Measurements from ENCODE around the gene HDAC4. TPM values are rescaled to one million over a fixed set of nuclear protein-coding genes. Genes with fewer than 3 reads are reported as not detected.

The HDAC4 gene
- total and polyA plus RNA-seq, 4 donors: 2.9 to 37.2 (median 4.4) TPM

- TF ChIP-seq ATF3 (IDR thresholded peaks at IDR 0.05): no peak
- TF ChIP-seq HNF4G (IDR thresholded peaks at IDR 0.05): no peak
- TF ChIP-seq, protein P1, sequence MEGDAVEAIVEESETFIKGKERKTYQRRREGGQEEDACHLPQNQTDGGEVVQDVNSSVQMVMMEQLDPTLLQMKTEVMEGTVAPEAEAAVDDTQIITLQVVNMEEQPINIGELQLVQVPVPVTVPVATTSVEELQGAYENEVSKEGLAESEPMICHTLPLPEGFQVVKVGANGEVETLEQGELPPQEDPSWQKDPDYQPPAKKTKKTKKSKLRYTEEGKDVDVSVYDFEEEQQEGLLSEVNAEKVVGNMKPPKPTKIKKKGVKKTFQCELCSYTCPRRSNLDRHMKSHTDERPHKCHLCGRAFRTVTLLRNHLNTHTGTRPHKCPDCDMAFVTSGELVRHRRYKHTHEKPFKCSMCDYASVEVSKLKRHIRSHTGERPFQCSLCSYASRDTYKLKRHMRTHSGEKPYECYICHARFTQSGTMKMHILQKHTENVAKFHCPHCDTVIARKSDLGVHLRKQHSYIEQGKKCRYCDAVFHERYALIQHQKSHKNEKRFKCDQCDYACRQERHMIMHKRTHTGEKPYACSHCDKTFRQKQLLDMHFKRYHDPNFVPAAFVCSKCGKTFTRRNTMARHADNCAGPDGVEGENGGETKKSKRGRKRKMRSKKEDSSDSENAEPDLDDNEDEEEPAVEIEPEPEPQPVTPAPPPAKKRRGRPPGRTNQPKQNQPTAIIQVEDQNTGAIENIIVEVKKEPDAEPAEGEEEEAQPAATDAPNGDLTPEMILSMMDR (IDR thresholded peaks at IDR 0.05; ENCODE audit: low read depth, low read length, missing input control): no peak
- no peak for TF ChIP-seq SP1 (IDR thresholded peaks at IDR 0.05)
- no peak for TF ChIP-seq FOXA2 (IDR thresholded peaks at IDR 0.05)
Observed at GRCh38 chr2:239387811-239388210, 13.0 kb downstream of the HDAC4 start (continued).

DNA sequence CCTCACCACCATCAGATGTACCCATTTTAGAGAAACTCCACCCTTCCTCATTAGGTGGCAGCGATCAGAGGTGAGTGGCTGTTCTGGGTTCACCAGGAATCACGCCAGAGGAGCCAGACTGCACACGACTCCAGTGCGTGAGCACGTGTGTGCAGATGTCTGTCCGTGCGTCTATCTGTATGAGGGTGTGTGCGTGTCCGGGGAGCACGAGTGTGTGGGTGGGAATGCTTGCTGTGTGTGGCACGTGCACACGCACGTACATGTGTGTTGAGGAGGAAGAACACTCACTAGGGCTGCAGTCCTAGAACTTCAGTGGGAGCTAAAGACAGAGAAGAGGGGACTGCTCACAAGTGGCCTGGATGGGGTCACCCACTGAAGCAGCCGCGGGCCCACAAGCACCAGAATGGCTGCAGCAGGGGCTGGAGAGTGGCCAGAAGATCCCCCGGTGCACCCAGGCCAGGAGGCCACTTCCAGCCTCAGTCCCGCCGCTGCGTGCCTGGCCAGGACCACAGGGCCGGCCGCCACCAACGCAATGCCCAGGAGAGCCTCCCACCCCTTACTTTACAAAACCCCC lies 13.9 kb downstream of the HDAC4 start:
- H3K27ac ChIP-seq (ENCODE audit: low read depth in 1 of 2, low read length in 2 of 2): no peak overlapping the region
- 93% methylated on average over 22 of the region's 22 CpGs for WGBS
- no peak overlapping the region for H3K4me3 ChIP-seq (ENCODE audit: low read depth in 1 of 3, low read length in 3 of 3)
- no peaks in the 10 kb centered on the region for H3K9me3 ChIP-seq (ENCODE audit: control insufficient read depth in 4 of 4, low read length in 3 of 4)
- TF ChIP-seq, protein P2, sequence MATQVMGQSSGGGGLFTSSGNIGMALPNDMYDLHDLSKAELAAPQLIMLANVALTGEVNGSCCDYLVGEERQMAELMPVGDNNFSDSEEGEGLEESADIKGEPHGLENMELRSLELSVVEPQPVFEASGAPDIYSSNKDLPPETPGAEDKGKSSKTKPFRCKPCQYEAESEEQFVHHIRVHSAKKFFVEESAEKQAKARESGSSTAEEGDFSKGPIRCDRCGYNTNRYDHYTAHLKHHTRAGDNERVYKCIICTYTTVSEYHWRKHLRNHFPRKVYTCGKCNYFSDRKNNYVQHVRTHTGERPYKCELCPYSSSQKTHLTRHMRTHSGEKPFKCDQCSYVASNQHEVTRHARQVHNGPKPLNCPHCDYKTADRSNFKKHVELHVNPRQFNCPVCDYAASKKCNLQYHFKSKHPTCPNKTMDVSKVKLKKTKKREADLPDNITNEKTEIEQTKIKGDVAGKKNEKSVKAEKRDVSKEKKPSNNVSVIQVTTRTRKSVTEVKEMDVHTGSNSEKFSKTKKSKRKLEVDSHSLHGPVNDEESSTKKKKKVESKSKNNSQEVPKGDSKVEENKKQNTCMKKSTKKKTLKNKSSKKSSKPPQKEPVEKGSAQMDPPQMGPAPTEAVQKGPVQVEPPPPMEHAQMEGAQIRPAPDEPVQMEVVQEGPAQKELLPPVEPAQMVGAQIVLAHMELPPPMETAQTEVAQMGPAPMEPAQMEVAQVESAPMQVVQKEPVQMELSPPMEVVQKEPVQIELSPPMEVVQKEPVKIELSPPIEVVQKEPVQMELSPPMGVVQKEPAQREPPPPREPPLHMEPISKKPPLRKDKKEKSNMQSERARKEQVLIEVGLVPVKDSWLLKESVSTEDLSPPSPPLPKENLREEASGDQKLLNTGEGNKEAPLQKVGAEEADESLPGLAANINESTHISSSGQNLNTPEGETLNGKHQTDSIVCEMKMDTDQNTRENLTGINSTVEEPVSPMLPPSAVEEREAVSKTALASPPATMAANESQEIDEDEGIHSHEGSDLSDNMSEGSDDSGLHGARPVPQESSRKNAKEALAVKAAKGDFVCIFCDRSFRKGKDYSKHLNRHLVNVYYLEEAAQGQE (IDR thresholded peaks at IDR 0.05): no peak
- TF ChIP-seq NR2F2 (IDR thresholded peaks at IDR 0.05): no peak
- peaks cover 0 to 2% (median 0%) of the 10 kb centered on the region in 4 donors for H3K36me3 ChIP-seq (ENCODE audit: control insufficient read depth in 4 of 4, insufficient read depth in 3 of 4, low read depth in 1 of 4, low read length in 3 of 4)
- no peak overlapping the region for H3K9ac ChIP-seq (ENCODE audit: low read depth in 1 of 2, low read length in 2 of 2)
- H3K4me1 ChIP-seq (ENCODE audit: control insufficient read depth in 4 of 4, insufficient read depth in 4 of 4, low read length in 3 of 4): no peaks in the 10 kb centered on the region
- no peaks in the 10 kb centered on the region for H3K27me3 ChIP-seq (ENCODE audit: control insufficient read depth in 4 of 4, insufficient read depth in 4 of 4, low read length in 3 of 4)
- no peak for DNase-seq (ENCODE audit: low spot score)

GRCh38 chr2:239386001-239386670 lies 14.7 kb downstream of the HDAC4 start:
- no peaks in the 10 kb centered on the region for H3K27me3 ChIP-seq (ENCODE audit: control insufficient read depth in 4 of 4, insufficient read depth in 4 of 4, low read length in 3 of 4)
- no peak overlapping the region for H3K27ac ChIP-seq (ENCODE audit: low read depth in 1 of 2, low read length in 2 of 2)
- DNase-seq (ENCODE audit: low spot score): no peak
- no peaks in the 10 kb centered on the region for H3K4me1 ChIP-seq (ENCODE audit: control insufficient read depth in 4 of 4, insufficient read depth in 4 of 4, low read length in 3 of 4)
- no peak overlapping the region for H3K4me3 ChIP-seq (ENCODE audit: low read depth in 1 of 3, low read length in 3 of 3)
- H3K9me3 ChIP-seq (ENCODE audit: control insufficient read depth in 4 of 4, low read length in 3 of 4): no peaks in the 10 kb centered on the region
- 94% methylated on average over 20 of the region's 20 CpGs for WGBS
- H3K9ac ChIP-seq (ENCODE audit: low read depth in 1 of 2, low read length in 2 of 2): no peak overlapping the region
- peaks cover 0 to 2% (median 0%) of the 10 kb centered on the region in 4 donors for H3K36me3 ChIP-seq (ENCODE audit: control insufficient read depth in 4 of 4, insufficient read depth in 3 of 4, low read depth in 1 of 4, low read length in 3 of 4)
- TF ChIP-seq FOXA1 (IDR thresholded peaks at IDR 0.05) (no peak), NR2F2 (IDR thresholded peaks at IDR 0.05) (no peak), SP1 (IDR thresholded peaks at IDR 0.05) (no peak), HNF4A (conservative IDR thresholded peaks at IDR 0.05) (no peak), YY1 (IDR thresholded peaks at IDR 0.05) (no peak), JUND (IDR thresholded peaks at IDR 0.05) (no peak), FOXA2 (IDR thresholded peaks at IDR 0.05) (no peak), ZBTB33 (IDR thresholded peaks at IDR 0.05) (no peak), GABPA (IDR thresholded peaks at IDR 0.05 in 1 of 2, conservative IDR thresholded peaks at IDR 0.05 in 1 of 2) (no peak), RXRA (IDR thresholded peaks at IDR 0.05) (no peak), MAX (IDR thresholded peaks at IDR 0.05) (no peak), ATF3 (IDR thresholded peaks at IDR 0.05) (no peak), RAD21 (IDR thresholded peaks at IDR 0.05) (no peak), EGR1 (IDR thresholded peaks at IDR 0.05; ENCODE audit: low read depth in 2 of 2) (no peak)
- TF ChIP-seq, protein P2 (IDR thresholded peaks at IDR 0.05): no peak
